ENCODE data around the gene PIP5K1A. TPM values are rescaled to one million over a fixed set of nuclear protein-coding genes. Genes with fewer than 3 reads are reported as not detected.

The PIP5K1A gene, protein sequence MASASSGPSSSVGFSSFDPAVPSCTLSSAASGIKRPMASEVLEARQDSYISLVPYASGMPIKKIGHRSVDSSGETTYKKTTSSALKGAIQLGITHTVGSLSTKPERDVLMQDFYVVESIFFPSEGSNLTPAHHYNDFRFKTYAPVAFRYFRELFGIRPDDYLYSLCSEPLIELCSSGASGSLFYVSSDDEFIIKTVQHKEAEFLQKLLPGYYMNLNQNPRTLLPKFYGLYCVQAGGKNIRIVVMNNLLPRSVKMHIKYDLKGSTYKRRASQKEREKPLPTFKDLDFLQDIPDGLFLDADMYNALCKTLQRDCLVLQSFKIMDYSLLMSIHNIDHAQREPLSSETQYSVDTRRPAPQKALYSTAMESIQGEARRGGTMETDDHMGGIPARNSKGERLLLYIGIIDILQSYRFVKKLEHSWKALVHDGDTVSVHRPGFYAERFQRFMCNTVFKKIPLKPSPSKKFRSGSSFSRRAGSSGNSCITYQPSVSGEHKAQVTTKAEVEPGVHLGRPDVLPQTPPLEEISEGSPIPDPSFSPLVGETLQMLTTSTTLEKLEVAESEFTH
- 43.7 and 46.7 TPM in 2 replicates for total RNA-seq

DNA sequence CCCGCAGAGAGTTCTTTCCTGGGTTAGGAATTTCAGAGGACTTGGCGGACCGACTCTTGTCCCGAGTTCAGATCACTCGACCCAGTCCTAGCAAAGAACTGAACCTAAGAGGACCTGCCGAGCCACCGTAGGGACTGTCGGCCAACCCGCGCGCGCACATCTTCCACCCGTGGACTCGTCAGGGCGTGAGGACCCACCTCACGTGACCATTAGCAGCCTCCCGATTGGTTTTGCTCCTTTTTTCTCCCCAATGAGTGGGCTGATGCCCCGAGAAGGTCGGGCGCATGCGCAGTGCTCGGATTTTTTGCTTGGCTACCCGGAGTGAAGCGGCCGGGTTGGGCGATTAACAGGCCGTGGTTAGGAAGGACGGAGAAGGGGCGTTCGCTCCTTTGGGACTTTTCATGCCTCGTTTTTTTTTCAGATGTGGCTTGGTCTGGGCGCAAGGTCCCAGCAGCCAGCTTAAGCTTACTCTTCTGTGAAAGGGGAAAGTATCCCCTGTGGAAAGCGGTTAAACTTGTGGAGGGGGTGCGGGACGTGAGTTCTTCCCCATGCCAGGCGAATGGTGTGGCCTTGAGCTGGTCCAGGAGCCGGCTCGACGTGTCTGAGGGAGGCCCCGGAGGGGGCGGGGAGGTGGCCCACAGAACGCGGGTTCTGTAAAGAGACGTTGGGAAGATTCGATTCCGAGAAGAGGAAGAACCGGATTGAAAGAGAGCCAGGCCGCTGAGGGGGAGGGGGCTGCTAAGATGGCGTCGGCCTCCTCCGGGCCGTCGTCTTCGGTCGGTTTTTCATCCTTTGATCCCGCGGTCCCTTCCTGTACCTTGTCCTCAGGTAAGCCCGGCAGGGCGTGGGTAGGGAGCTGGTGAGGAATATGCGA lies at the start of gene PIP5K1A:
PIP5K1A (plus strand) TSS at position 299 of the 874 bp plus-strand sequence; CDS start at position 744, 445 bp downstream.

DNA sequence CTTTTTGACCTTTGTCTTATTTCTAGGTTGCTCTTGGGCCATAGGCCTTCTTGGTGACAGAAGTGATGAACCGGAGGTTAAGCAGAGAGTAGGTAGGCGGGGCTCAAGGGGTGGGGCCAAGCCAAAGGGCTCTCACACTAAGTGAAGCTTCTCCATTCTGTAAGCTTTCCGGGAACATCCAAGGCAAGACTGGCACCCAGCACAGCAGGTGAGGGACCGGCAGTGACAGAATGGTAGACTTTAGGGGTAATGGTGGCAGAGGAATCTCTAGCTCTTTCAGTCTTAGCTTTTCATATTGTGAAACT lies 41.9 kb upstream of the PIP5K1A start, which contains the start of gene TNFAIP8L2:
TNFAIP8L2 (plus strand) TSS at position 135 of the 305 bp plus-strand sequence. CDS start 2,049 bp downstream, outside the sequence.

DNA sequence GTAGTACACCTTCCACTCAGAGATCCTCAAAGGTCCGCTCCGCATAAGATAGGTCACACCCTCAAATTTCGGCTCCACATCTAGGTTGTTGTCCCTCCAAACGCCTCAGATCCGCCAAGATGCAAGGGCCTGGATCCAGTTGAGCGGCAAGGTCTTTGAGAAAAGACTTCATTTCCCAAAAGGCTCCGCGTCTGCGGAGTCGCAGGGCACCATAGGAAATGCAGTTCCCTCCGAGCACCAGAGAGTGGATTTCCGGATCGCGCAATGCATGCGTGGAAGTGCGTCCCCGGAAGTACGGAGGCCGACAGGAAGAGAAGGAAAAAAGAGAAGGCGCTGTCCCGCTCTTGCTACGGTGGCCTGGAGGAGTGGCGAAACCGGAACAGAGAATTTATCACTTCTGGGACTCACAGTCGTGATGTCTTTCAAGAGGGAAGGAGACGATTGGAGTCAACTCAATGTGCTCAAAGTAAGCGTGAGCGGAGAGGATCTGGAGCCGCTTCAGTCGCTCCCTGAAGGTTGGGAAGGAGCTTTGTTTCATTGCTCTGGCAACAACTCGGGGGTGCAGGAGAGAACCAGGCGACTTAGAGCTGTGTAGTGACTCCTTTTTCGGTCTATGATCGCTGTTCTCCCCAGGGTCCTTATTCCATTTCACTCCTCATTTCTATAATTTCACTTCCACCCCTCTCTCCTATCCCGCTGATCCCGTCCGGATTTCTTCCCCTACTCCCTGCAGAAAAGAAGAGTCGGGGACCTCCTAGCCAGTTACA lies 32.4 kb upstream of the PIP5K1A start, which contains the start of the genes LYSMD1 and SCNM1:
LYSMD1 (minus strand) TSS at position 165 of the 767 bp plus-strand sequence. CDS start 644 bp downstream, outside the sequence.
SCNM1 (plus strand) TSS at position 407 of the 767 bp plus-strand sequence; CDS start at position 416, 9 bp downstream.

DNA sequence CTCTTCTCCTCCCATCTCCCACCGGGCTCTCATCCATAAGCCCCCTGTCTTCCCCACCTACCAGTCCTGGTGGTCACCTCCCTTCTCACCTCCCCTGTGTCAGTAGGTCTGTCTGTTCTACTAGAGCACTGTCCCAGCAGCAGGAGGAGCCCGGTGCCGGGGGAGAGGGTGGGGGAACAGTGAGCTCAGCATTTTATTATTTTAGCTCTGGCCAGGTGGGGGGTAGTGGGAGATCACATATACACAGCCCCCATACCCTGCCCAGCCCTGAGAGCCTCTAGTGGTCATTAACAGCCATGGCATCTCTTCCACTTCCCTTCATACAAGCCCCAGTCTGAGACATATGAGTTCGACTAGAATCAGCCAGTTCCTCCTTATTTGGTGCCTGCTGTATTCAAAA lies 22.5 kb upstream of the PIP5K1A start, which contains the start of gene TMOD4:
TMOD4 (minus strand) TSS at position 119 of the 400 bp plus-strand sequence. CDS start 1,106 bp downstream, outside the sequence.

DNA sequence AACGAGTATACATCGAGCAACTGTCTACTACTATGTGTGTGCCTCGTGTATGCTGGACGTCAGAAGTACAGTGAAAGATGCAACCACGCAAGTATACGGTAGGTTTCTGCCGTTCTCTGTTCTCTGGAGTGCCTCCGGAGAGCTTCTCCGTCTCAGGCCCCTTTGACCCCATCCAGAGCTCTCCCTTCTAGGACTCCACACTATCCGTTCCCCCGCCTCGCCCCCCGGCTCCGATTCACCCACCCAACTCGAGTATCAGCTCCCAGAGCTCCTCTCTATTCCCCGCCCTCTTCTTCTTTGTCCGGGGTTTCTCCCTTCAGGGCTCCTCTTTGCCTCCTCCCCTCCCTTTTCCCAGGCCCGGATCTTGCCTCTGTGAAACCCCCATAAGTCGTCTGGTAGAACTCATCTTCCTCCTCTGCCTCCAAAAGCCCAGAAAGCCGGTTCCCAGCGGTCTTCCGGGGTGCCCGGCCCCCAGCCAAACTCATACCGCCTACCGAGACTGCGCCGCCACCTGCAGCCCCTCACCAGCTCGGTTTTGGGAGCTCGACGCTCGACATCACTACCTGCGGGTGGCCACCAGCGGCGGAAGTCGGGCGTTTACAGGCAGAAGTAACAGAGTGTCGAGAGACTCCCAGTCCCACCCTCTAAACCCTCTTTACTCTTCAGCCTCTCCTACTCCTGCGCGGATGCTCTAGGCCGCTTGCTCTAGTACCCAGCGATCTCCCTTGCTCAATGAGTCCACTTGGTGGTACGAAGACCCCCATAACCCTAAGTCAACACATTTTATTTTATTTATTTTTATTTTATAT lies 8.5 kb upstream of the PIP5K1A start, which contains the start of gene VPS72:
VPS72 (minus strand) TSS at position 561 of the 809 bp plus-strand sequence; CDS start at position 485, 76 bp downstream.

DNA sequence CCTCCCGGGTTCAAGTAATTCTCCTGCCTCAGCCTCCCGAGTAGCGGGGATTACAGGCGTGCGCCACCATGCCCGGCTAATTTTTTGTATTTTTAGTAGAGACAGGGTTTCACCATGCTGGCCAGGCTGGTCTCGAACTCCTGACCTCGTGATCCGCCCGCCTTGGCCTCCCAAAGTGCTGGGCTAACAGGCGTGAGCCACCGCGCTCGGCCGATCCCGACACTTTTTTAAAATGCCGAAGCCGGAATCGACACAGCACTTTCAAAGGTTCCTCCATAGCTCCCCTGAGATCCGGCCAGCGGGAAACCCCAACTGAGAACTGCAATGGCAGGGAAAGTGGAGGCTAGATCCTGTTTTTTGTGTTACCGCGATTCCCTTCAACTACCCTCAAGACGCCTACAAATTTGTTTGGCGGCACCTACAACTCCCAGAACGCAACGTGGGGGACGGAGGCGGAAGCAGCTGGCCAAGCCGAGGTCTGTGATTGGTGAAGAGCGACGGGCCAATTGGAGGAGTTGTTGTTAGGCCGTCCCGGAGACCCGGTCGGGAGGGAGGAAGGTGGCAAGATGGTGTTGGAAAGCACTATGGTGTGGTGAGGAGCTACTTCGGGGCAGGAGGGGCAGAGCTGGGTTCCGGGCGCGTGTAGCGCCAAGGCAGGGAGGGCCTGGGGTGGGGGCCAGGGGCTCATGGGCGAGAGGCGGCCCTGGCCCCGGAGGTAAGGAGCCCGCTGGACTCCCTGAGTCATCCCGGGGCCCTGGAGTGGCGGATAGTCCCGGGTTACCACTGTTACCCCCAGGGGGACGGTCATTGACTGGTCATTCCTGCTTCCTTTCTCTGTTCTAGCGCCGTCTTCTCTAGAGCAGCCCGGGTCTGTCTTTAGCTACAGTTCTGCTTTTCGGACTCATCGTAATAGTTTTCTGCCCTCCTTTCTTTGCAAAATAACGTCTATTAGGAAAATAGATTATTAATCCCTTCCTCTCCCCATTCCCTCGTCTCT lies 56.2 kb downstream of the PIP5K1A start, which contains the start of gene PSMD4:
PSMD4 (plus strand) TSS at position 518 of the 997 bp plus-strand sequence; CDS start at position 567, 49 bp downstream.

DNA sequence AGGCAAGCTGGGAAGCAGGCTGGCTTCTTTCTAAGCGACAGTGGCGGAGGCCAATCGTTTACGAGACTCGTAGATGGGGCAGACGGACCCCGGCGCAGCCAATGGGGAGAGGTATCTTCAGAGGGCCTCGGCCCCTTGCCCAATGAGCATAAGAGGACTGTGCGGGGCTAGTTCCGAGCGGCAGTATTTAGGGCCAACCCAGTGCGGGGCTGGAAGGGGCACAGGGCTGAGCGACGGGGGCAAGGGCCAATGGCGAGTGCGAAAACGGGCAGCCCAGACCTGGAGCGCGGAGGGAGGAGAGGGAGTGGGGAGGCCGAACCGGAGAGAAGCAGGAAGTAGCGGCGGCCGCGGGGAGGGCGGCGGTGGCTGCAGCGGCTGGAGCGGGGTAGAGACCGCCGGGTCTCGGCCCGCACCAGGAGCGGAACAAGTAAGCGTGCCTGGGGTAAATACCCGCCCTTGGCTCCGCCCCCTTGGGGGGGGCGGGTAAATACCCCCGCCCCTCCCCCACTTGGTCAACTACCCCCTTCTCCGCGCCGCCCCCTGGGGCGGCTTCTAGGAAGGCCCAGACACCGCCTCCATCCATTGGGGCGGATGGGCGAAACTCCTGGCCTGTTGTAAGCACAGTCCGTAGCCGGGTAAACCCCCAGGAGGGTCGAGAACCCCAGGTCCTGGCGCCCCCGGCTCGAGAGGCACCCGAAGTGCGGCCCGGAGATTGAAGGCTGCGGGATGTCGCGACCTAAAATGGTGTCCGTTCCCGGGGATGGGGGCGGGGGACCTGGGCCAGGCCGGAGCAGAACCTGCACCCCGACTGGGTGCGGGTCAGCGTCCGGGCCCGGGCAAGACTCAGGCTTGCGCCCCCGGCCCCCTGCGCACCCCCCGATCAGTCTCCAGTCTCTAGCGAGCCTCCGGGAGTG lies 83.9 kb downstream of the PIP5K1A start, which contains the start of gene ZNF687:
ZNF687 (plus strand) TSS at position 331 of the 914 bp plus-strand sequence. CDS start 3,993 bp downstream, outside the sequence.

Other genes starting within 250 kb of the PIP5K1A start
- gene CERS2, start 223.7 kb upstream of the PIP5K1A start, total RNA-seq, result 113 and 125 TPM in 2 replicates
- gene ANXA9, start 216.3 kb upstream of the PIP5K1A start, total RNA-seq, result 0.17 and 0.30 TPM in 2 replicates
- 8.8 and 9.8 TPM in 2 replicates for gene MINDY1, start 191.7 kb upstream of the PIP5K1A start, total RNA-seq
- 8.2 and 8.4 TPM in 2 replicates for gene PRUNE1, start 190.1 kb upstream of the PIP5K1A start, total RNA-seq
- gene BNIPL, start 162.0 kb upstream of the PIP5K1A start, total RNA-seq, result under 0.01 and 0.17 TPM in 2 replicates
- 3.0 and 3.4 TPM in 2 replicates for gene C1orf56, start 150.8 kb upstream of the PIP5K1A start, total RNA-seq
- 27.6 and 28.7 TPM in 2 replicates for gene CDC42SE1, start 138.9 kb upstream of the PIP5K1A start, total RNA-seq
- gene MLLT11, start 138.2 kb upstream of the PIP5K1A start, total RNA-seq, result 5.8 and 6.4 TPM in 2 replicates
- gene GABPB2, start 127.8 kb upstream of the PIP5K1A start, total RNA-seq, result 5.5 and 6.1 TPM in 2 replicates
- gene SEMA6C, start 51.9 kb upstream of the PIP5K1A start, total RNA-seq, result 2.0 and 2.1 TPM in 2 replicates
- not detected in 2 replicates for gene TNFAIP8L2, start 41.9 kb upstream of the PIP5K1A start, total RNA-seq
- gene LYSMD1, start 32.6 kb upstream of the PIP5K1A start, total RNA-seq, result 7.0 and 8.2 TPM in 2 replicates
- gene SCNM1, start 32.4 kb upstream of the PIP5K1A start, total RNA-seq, result 38.7 and 44.0 TPM in 2 replicates
- 0.45 and 0.50 TPM in 2 replicates for gene TMOD4, start 22.6 kb upstream of the PIP5K1A start, total RNA-seq
- 56.6 and 58.2 TPM in 2 replicates for gene VPS72, start 8.4 kb upstream of the PIP5K1A start, total RNA-seq
- 180 and 182 TPM in 2 replicates for gene PSMD4, start 56.2 kb downstream of the PIP5K1A start, total RNA-seq
- 12.5 and 12.8 TPM in 2 replicates for gene ZNF687, start 83.7 kb downstream of the PIP5K1A start, total RNA-seq
- 56.3 and 76.1 TPM in 2 replicates for gene PI4KB, start 128.9 kb downstream of the PIP5K1A start, total RNA-seq
- 25.6 and 28.1 TPM in 2 replicates for gene RFX5, start 148.7 kb downstream of the PIP5K1A start, total RNA-seq
- gene SELENBP1, start 174.2 kb downstream of the PIP5K1A start, total RNA-seq, result 25.9 and 31.4 TPM in 2 replicates
- gene PSMB4, start 201.0 kb downstream of the PIP5K1A start, total RNA-seq, result 333 and 373 TPM in 2 replicates

Data from bronchus fibroblast of lung (primary cell).